Heart right ventricle (tissue), 16 donors: ENCODE measurements around the gene SV2C. TPM values are rescaled to one million over a fixed set of nuclear protein-coding genes. Genes with fewer than 3 reads are reported as not detected.

Experiments
- ATAC-seq, 8 donors: fragments of 200-7000 bp; cut with Tn5 transposase; one replicate each; pipeline ENCODE4 v1.9.1; 2020; ENCODE audit warnings: mild to moderate bottlenecking in 8 of 8, moderate library complexity in 8 of 8, moderate number of reproducible peaks in 1 of 8
- DNase-seq, 2 donors: peaks; one replicate each; pipeline ENCODE4 v3.0.0-alpha.2; 2020
- H3K27ac ChIP-seq, 10 donors: fragments of 200-600 bp; sonication (generic) in 2 of 10; one replicate each; pipeline versions ENCODE4 v1.5.0 to v1.8.0; 2020 to 2022; ENCODE audit warnings: mild to moderate bottlenecking in 3 of 10
- H3K27me3 ChIP-seq, 7 donors: fragments of 200-600 bp; one replicate each; pipeline ENCODE4 v1.8.0; 2021 to 2022; ENCODE audit warnings: mild to moderate bottlenecking in 2 of 7
- H3K36me3 ChIP-seq, 9 donors: fragments of 200-600 bp; sonication (generic) in 1 of 9; one replicate each; pipeline versions ENCODE4 v1.5.0 to v1.8.0; 2020 to 2022; ENCODE audit warnings: mild to moderate bottlenecking in 2 of 9
- H3K4me1 ChIP-seq, 9 donors: fragments of 200-600 bp; sonication (generic) in 1 of 9; one replicate each; pipeline versions ENCODE4 v1.5.0 to v1.8.0; 2020 to 2022; ENCODE audit warnings: mild to moderate bottlenecking in 4 of 9
- H3K4me3 ChIP-seq, 10 donors: fragments of 200-600 bp; sonication (generic) in 2 of 10; one replicate each; pipeline versions ENCODE4 v1.5.0 to v1.8.0; 2020 to 2022; ENCODE audit warnings: mild to moderate bottlenecking in 7 of 10, moderate library complexity in 2 of 10
- H3K9me3 ChIP-seq, 11 donors: fragments of 200-600 bp in 10 of 11; sonication (generic) in 2 of 11; one replicate each; pipeline versions ENCODE4 v1.5.0 to v1.8.0; 2013 to 2022; ENCODE audit warnings: mild to moderate bottlenecking in 2 of 11, control low read depth in 1 of 11, moderate library complexity in 1 of 11
- WGBS, 2 donors: extraction: QIAGEN DNeasy Blood & Tissue Kit; methylation state at CpG; one replicate each; pipeline ENCODE4 v1.1.7; 2013; ENCODE audit warnings: inconsistent platforms in 1 of 2; 5-methylcytosine and 5-hydroxymethylcytosine counted together
- intact Hi-C, 10 donors: fragments of 100-400 bp; cut with DNase I; formaldehyde crosslinking; loops; one replicate each; pipeline versions ENCODE4 v1.11.1 to v1.14.2; 2022
- polyA plus RNA-seq, 2 donors: library from polyadenylated mRNA; stranded (reverse); fragments of 200-250 nt; gene quantifications; one replicate each; pipeline ENCODE4 v1.2.3, GENCODE V29; 2013
- total RNA-seq, 10 donors: library from RNA; stranded (reverse); fragmentation: NEBNext Ultra II Directional in 3 of 10; extraction: Animal tissue kit (Norgen Biotek cat#: 25700) in 3 of 10; gene quantifications; one replicate each; pipeline versions ENCODE4 v1.2.1 to v1.2.4, GENCODE V29; 2021 to 2023
- TF ChIP-seq, protein P1 (sequence below), 9 donors: fragments of 200-600 bp; sonication (generic) in 2 of 9; IDR thresholded peaks; one replicate each; pipeline versions ENCODE4 v1.5.0 to v1.8.0; 2021 to 2022; ENCODE audit warnings: antibody characterized with exemption in 9 of 9, mild to moderate bottlenecking in 5 of 9, moderate library complexity in 1 of 9
- donor health status: Arrhythmogenic right ventricular cardiomyopathy.
- donor health status: ischemic (EF 13 %, LVEDD 7.1; RV severe dilation, severe dysfunction).
- donor health status: healthy with polysubstance abuse.
- donor health status: DM: no; HTN: yes; CAD: no.
- donor health status: DM: no; HTN: no; CAD: no.
- donor health status: ischemic (EF 25% LVEDD 6.9; RV normal size, moderate dysfunction).
- donor health status: ischemic (EF 25% LVEDD 5.7; RV mildly dilated, moderate dysfunction).
- donor health status: healthy.
- donor health status: DM: yes; HTN: yes; CAD: no.
- donor health status: Ischemic cardiomyopathy.
- donor health status: ischemic (EF 35%, LVEDD 5.7; RV mildly dilated, moderate dysfunction).
- donor health status: nonischemic (EF 11% LVEDD 7.7; RV severe dilation, severe dysfunction).
- donor health status: DM: yes; HTN: yes; CAD: no.
- donor health status: PGD.
- donor health status: ischemic (EF 29% LVEDD 5.4; RV normal size, mild dysfunction).
- donor health status: nonischemic (EF 23%, LVEDD 6.1; RV moderate dilation, normal function).

Gene SV2C
- total and polyA plus RNA-seq, 12 donors: 0.09 to 1.2 (median 0.24) TPM; not detected in 4

DNA sequence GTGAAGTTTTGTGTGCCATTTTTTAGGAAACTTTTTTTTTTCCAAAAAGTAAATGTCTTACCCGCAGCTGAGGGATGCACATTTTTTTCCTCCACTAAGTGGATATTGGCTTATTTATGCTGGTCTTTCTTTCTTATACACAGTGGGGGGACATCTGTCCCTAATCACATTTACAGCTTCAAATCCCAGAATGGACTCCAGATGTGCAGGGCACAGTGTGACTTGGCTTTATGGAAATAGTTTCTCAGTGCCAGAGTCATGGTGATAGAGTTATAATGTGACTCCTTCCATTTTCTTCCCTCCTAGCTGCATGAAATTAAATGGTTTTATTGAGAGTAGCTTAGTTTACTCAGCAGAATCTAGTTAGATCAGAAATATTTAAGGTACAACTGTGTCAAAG lies 66.5 kb downstream of the SV2C start:
- no peak overlapping the region for H3K27ac ChIP-seq
- no peaks in the 10 kb centered on the region for H3K36me3 ChIP-seq
- H3K4me3 ChIP-seq: no peak overlapping the region
- no peak for DNase-seq
- no peaks in the 10 kb centered on the region for H3K9me3 ChIP-seq
- TF ChIP-seq, protein P1, sequence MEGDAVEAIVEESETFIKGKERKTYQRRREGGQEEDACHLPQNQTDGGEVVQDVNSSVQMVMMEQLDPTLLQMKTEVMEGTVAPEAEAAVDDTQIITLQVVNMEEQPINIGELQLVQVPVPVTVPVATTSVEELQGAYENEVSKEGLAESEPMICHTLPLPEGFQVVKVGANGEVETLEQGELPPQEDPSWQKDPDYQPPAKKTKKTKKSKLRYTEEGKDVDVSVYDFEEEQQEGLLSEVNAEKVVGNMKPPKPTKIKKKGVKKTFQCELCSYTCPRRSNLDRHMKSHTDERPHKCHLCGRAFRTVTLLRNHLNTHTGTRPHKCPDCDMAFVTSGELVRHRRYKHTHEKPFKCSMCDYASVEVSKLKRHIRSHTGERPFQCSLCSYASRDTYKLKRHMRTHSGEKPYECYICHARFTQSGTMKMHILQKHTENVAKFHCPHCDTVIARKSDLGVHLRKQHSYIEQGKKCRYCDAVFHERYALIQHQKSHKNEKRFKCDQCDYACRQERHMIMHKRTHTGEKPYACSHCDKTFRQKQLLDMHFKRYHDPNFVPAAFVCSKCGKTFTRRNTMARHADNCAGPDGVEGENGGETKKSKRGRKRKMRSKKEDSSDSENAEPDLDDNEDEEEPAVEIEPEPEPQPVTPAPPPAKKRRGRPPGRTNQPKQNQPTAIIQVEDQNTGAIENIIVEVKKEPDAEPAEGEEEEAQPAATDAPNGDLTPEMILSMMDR (IDR thresholded peaks at IDR 0.05): no peak
- no peaks in the 10 kb centered on the region for H3K4me1 ChIP-seq
- no peaks in the 10 kb centered on the region for H3K27me3 ChIP-seq
- ATAC-seq: no peak
- WGBS, 2 donors: 47 to 49% methylated on average over 1 of the region's 1 CpG
- intact Hi-C loops: no loop called here

DNA sequence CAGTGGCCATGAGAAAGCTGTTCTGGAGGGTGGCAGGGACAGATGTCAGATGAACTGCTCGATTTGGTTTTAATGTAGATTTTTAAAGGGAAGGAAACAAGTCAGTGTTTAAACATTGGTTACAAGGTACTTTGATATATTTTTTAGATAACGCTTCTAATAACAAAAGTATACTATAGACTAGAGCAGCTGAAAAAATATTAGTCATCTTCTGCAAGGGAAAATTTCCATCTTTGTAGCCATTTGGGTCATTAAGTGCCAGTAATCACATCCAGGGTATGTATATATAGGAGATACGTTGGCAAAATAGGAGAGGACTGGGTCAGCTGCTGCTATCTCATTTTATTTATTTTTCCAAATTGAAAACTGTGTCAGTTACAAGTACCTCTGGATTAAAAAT lies 69.0 kb downstream of the SV2C start:
- TF ChIP-seq, protein P1 (IDR thresholded peaks at IDR 0.05): no peak
- 61 to 72% methylated on average over 3 of the region's 3 CpGs for WGBS, 2 donors
- ATAC-seq: no peak

DNA sequence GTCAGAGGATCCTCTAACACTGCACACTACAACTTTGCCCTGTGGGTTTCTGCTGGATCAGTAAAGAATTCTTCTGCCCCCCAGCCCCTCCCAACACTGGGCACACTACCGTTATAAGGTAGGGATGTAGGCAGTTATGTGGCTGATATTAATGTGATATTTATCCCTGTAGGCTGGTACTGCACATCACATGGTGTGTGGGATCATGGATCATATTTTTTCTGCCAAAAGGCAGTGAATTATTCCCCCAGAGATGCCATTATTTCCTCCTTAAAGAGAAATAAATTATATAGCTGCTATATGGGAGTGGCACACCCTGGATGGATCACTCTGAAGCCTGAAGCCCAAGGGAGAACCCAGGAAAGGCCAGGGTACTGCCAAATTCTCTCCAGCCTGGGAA lies 69.5 kb downstream of the SV2C start:
- Histone ChIP-seq H3K27me3 (no peaks in the 10 kb centered on the region), H3K4me3 (no peak overlapping the region), H3K27ac (no peak overlapping the region), H3K4me1 (no peaks in the 10 kb centered on the region), H3K36me3 (no peaks in the 10 kb centered on the region), H3K9me3 (peaks cover 0 to 7% (median 0%) of the 10 kb centered on the region in 11 donors)
- intact Hi-C loops: no loop called here
- WGBS, 2 donors: 79 to 85% methylated on average over 1 of the region's 1 CpG
- TF ChIP-seq, protein P1 (IDR thresholded peaks at IDR 0.05): no peak
- ATAC-seq (no peak), DNase-seq (no peak)

More for the DNA sequence above, 69.0 kb downstream of the SV2C start:
- Histone ChIP-seq H3K9me3 (peaks cover 0 to 6% (median 0%) of the 10 kb centered on the region in 11 donors), H3K27me3 (no peaks in the 10 kb centered on the region), H3K27ac (no peak overlapping the region), H3K4me1 (no peaks in the 10 kb centered on the region), H3K4me3 (no peak overlapping the region), H3K36me3 (no peaks in the 10 kb centered on the region)
- intact Hi-C loops: no loop called here
- no peak for DNase-seq

DNA sequence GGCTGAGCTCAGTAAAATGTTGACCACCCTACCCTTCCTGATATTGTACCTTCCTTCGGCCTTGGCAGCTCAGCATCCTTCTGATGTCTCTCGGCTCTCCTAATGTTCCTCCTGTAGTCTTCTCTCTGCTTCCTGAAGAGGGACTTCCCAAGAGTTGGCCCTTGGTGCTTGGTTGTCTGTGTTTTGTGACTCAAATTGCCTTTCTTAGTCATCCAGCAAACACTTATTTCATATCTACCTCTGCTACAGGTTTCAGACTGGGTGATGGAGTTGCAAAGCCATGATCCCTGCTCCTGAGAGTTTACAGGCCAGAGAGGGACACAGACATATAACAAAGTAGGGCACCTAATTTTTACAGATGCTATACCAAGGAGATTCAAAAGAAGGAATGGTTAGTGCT lies 70.1 kb downstream of the SV2C start:
- 65 to 86% methylated on average over 2 of the region's 2 CpGs for WGBS, 2 donors
- H3K9me3 ChIP-seq: peaks cover 0 to 7% (median 0%) of the 10 kb centered on the region in 11 donors
- no peaks in the 10 kb centered on the region for H3K36me3 ChIP-seq
- ATAC-seq (no peak), DNase-seq (no peak)
- TF ChIP-seq, protein P1 (IDR thresholded peaks at IDR 0.05): no peak
- no peaks in the 10 kb centered on the region for H3K4me1 ChIP-seq
- intact Hi-C loops: no loop called here
- no peak overlapping the region for H3K4me3 ChIP-seq
- H3K27ac ChIP-seq: no peak overlapping the region
- H3K27me3 ChIP-seq: no peaks in the 10 kb centered on the region
